Testis (tissue), 3 donors: ENCODE measurements around the gene ADGRA1. TPM values are rescaled to one million over a fixed set of nuclear protein-coding genes. Genes with fewer than 3 reads are reported as not detected.

Source experiments
- DNase-seq: peaks from one replicate; pipeline ENCODE4 v3.0.0-alpha.2; 2019
- H3K27ac ChIP-seq, 2 donors: fragments of 200-600 bp; sonication (generic); one replicate each; pipeline ENCODE4 v1.5.1; 2019
- H3K27me3 ChIP-seq: fragments of 200-600 bp; sonication (generic); one replicate; pipeline ENCODE4 v1.5.1; 2019
- H3K36me3 ChIP-seq: fragments of 200-600 bp; sonication (generic); one replicate; pipeline ENCODE4 v1.5.1; 2017; ENCODE audit warnings: low read depth; ENCODE audit errors: missing control alignments
- H3K4me1 ChIP-seq: fragments of 200-600 bp; sonication (generic); one replicate; pipeline ENCODE4 v1.5.1; 2019
- H3K4me3 ChIP-seq, 2 donors: fragments of 200-600 bp; sonication (generic); one replicate each; pipeline ENCODE4 v1.5.1; 2017 to 2019
- H3K9me3 ChIP-seq: fragments of 200-600 bp; sonication (generic); one replicate; pipeline ENCODE4 v1.5.1; 2017
- CTCF ChIP-seq, 3 experiments: fragments of 450-650 bp in 2 of 3; fragments of 200-600 bp in 1 of 3; sonication (generic) in 1 of 3; IDR thresholded peaks; one replicate each; pipeline ENCODE4 v1.5.1; 2016 to 2019; ENCODE audit warnings: antibody characterized with exemption in 3 of 3, mild to moderate bottlenecking in 2 of 3, moderate library complexity in 1 of 3
- POLR2A ChIP-seq: fragments of 450-650 bp; IDR thresholded peaks from one replicate; pipeline ENCODE4 v1.6.1; 2017; ENCODE audit warnings: antibody characterized with exemption, mild to moderate bottlenecking, moderate library complexity
- WGBS, 2 donors: methylation state at CpG; one replicate each; pipeline ENCODE4 v1.1.5; 2018; 5-methylcytosine and 5-hydroxymethylcytosine counted together
- intact Hi-C: fragments of 100-400 bp; cut with DNase I; formaldehyde crosslinking; loops from one replicate; pipeline ENCODE4 v1.15.1; 2023; ENCODE audit warnings: low total_unique reads
- polyA plus RNA-seq: library from polyadenylated mRNA; stranded (reverse); fragments of 350-450 nt; fragmentation: Illumina TruSeq; extraction: RNeasy Lipid Tissue Mini Kit (QIAGEN cat#74804); gene quantifications from one replicate; pipeline ENCODE4 v1.2.3, GENCODE V29; 2014; ENCODE audit warnings: low read depth, low replicate concordance; ENCODE audit not compliant: insufficient read depth
- total RNA-seq, 2 donors: library from RNA; depleted of rRNA; stranded (reverse); fragments of >200 nt; gene quantifications; one replicate each; pipeline ENCODE4 v1.2.3, GENCODE V29; 2016

Gene ADGRA1
- total and polyA plus RNA-seq, 3 donors from 2014 or later, result 0.95 to 1.4 (median 1.1) TPM

DNA sequence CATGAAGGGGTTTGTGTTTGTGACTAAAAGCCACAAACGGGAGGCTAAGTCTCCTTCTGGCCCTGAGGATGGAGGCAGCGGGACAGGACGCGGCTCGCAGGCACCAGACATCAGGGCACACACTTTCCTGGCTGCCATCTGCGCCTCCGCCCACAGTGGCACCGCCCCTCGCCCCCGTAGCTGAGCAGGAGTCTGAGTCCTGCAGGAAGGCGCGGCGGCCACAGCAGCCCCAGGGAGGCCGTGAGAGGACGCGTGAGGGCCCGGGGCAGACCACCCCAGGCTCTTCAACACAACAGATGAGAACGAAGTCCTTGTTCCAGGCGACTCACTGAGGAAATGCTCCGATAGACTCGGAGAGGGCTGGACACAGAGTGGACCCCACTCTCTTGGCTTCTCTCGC, 6.6 kb downstream of the ADGRA1 start:
- TF ChIP-seq CTCF (IDR thresholded peaks at IDR 0.05), result no peak
- no peak for TF ChIP-seq POLR2A

GRCh38 chr10:133094866-133095265, 7.1 kb downstream of the ADGRA1 start:
- DNase-seq, result no peak
- Histone ChIP-seq H3K36me3 (no peaks in the 10 kb centered on the region), H3K27ac (no peak overlapping the region), H3K4me3 (no peak overlapping the region), H3K4me1 (no peaks in the 10 kb centered on the region), H3K27me3 (no peaks in the 10 kb centered on the region), H3K9me3 (no peaks in the 10 kb centered on the region)
- intact Hi-C loops, result no loop called here
- TF ChIP-seq CTCF (IDR thresholded peaks at IDR 0.05), result no peak
- TF ChIP-seq POLR2A, result no peak
- 90 to 97% methylated on average over 9 to 17 of the region's 17 CpGs for WGBS, 2 donors

More for the DNA sequence above, 6.6 kb downstream of the ADGRA1 start:
- H3K4me3 ChIP-seq, result no peak overlapping the region
- H3K27me3 ChIP-seq, result no peaks in the 10 kb centered on the region
- no peaks in the 10 kb centered on the region for H3K9me3 ChIP-seq
- no peaks in the 10 kb centered on the region for H3K4me1 ChIP-seq
- no peak overlapping the region for H3K27ac ChIP-seq
- intact Hi-C loops, result no loop called here
- no peak for DNase-seq
- H3K36me3 ChIP-seq, result no peaks in the 10 kb centered on the region
- 94 to 95% methylated on average over 22 of the region's 22 CpGs for WGBS, 2 donors

- no peaks in the 10 kb centered on the region for H3K9me3 ChIP-seq
- H3K27ac ChIP-seq, result no peak overlapping the region
- 93% methylated on average over 16 of the region's 16 CpGs; no CpG with 5 or more reads in 1 of the 2 donors for WGBS, 2 donors
- H3K36me3 ChIP-seq, result no peaks in the 10 kb centered on the region
- no peak overlapping the region for H3K4me3 ChIP-seq
- DNase-seq, result no peak
- H3K27me3 ChIP-seq, result no peaks in the 10 kb centered on the region
- H3K4me1 ChIP-seq, result no peaks in the 10 kb centered on the region
- TF ChIP-seq CTCF (IDR thresholded peaks at IDR 0.05) (no peak), POLR2A (no peak)
- intact Hi-C loops, result no loop called here
These were observed 7.9 kb downstream of the ADGRA1 start for GRCh38 chr10:133095586-133095985.

- H3K27ac ChIP-seq, result no peak overlapping the region
- no peak overlapping the region for H3K4me3 ChIP-seq
- H3K36me3 ChIP-seq, result no peaks in the 10 kb centered on the region
- intact Hi-C loops, result no loop called here
- DNase-seq, result no peak
- TF ChIP-seq POLR2A (no peak), CTCF (IDR thresholded peaks at IDR 0.05) (no peak)
- WGBS, 2 donors, result 59 to 65% methylated on average over 5 to 28 of the region's 28 CpGs
- H3K27me3 ChIP-seq, result no peaks in the 10 kb centered on the region
- no peaks in the 10 kb centered on the region for H3K4me1 ChIP-seq
- H3K9me3 ChIP-seq, result no peaks in the 10 kb centered on the region
These were observed 9.0 kb downstream of the ADGRA1 start for GRCh38 chr10:133096616-133097269.

DNA sequence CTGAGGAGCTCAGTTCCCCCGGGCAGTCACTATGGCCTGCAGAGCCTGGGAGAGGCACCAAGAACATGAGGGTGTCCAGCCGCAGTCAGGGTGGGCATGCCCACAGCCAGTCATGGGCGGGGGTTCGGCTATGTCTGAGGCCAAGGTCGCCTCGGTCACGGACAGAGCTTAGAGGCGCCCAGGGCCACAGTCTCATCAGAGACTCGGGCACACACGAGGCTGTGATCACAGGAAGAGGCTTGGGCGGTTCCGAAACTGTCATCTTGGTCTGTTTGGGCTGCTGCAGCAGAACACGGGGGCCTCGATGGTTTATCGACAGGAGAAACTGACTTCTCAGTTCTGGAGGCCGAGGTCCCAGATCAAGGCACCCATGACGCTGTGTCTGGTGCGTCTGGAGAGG, 9.7 kb downstream of the ADGRA1 start:
- Histone ChIP-seq H3K27me3 (no peaks in the 10 kb centered on the region), H3K4me3 (no peak overlapping the region), H3K4me1 (no peaks in the 10 kb centered on the region), H3K27ac (no peak overlapping the region), H3K36me3 (no peaks in the 10 kb centered on the region), H3K9me3 (no peaks in the 10 kb centered on the region)
- TF ChIP-seq POLR2A (no peak), CTCF (IDR thresholded peaks at IDR 0.05) (no peak)
- 81 to 86% methylated on average over 7 to 18 of the region's 18 CpGs for WGBS, 2 donors
- no peak for DNase-seq
- intact Hi-C loops, result no loop called here
